ENCODE results near the gene WDR45B. TPM values are rescaled to one million over a fixed set of nuclear protein-coding genes. Genes with fewer than 3 reads are reported as not detected.
A peak's percentile ranks its signal among the peaks of the same experiment; 100 is the strongest.

The WDR45B gene
- total and polyA plus RNA-seq, 5 experiments from 2014 or later, result 22.5 to 75.0 (median 32.6) TPM

DNA sequence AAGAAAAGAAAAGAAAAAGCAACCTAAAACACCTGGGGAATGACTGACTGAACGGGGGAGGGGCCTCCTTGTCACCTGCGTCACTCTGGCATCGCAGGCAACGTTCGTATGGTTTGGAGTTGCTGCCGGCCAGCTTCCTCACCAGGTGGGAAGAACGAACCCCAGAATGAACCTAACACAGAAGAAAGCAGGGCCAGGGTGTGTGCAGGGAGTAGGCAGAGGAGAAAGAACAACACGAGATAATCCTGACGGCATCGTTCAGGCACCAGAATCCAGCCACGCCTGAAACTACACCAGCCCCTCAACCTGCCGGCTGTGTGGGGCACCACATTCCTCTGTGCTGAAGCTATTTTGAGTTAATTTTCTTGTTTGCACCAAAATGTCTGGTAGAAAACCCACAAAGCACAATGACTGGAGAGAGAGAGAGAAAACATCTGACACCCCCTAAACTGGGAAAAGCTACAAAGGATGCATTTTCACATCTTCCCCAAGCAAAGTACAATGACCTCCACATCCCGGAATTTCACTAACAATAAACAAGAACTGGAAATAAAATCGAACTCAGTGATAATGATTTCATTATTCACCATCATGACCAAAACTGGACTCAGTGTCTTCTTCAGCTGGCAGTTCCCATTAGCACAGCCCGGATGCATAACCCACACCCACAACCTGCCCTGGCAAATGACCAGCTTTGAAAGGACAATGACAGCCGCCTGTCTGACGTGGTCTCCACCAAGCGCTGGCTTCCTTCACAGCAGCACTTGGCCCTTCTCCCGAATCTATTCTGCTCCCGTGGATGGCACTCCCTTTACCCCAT, 26.6 kb upstream of the WDR45B start:
- Mint-ChIP-seq H3K36me3 (peaks cover 0 to 2% (median 0%) of the 10 kb centered on the region in 3 donors), H3K27ac (no peak overlapping the region), H3K4me1 (peaks cover 0 to 8% (median 5%) of the 10 kb centered on the region in 4 donors), H3K9me3 (peaks cover 0 to 2% (median 0%) of the 10 kb centered on the region in 9 donors), H3K4me3 (no peak overlapping the region), H3K27me3 (no peaks in the 10 kb centered on the region)
- POLR2A ChIA-PET, result no interaction called here
- no peak for DNase-seq
- no peak for ATAC-seq

DNA sequence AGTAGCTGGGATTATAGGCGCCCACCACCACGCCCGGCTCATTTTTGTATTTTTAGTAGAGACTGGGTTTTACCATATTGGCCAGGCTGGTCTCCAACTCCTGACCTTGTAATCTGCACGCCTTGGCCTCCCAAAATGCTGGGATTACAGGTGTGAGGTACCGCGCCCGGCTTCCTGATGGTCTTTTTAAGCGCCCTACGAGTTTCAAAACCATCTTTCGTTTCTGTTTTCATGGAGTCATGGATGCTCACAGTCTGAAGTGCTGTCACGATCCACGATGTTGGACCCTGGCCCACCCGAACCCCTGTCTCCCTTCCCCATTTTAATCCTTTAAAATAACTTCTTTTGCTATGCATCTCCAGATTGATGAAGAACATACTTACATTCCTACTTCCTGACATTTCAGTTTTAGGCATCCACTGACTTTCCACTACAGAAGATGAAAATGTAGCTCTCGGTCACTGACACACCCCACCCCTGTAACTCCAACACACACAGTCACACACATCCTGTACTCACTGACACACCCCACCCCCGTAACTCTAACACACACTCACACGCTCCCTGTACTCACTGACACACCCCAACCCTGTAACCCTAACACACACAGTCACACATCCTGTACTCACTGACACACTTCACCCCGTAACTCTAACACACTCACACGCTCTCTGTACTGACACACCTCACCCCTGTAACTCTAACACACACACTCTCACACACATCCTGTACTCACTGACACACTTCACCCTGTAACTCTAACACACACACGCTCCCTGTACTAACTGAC, 22.6 kb upstream of the WDR45B start:
- Mint-ChIP-seq H3K9me3 (no peaks in the 10 kb centered on the region), H3K27me3 (no peaks in the 10 kb centered on the region), H3K4me1 (peaks cover 5 to 14% (median 10%) of the 10 kb centered on the region in 4 donors), H3K4me3 (no peak overlapping the region), H3K36me3 (no peaks in the 10 kb centered on the region), H3K27ac (peak overlapping the region in 2 of 10 donors; percentile 7 to 16)
- no peak for DNase-seq
- POLR2A ChIA-PET, result interaction anchor here (0.7 kb wide), 1 partner anchor 101 kb away, joined by 4 read pairs; no protein-coding TSS in a partner anchor
- no peak for ATAC-seq

DNA sequence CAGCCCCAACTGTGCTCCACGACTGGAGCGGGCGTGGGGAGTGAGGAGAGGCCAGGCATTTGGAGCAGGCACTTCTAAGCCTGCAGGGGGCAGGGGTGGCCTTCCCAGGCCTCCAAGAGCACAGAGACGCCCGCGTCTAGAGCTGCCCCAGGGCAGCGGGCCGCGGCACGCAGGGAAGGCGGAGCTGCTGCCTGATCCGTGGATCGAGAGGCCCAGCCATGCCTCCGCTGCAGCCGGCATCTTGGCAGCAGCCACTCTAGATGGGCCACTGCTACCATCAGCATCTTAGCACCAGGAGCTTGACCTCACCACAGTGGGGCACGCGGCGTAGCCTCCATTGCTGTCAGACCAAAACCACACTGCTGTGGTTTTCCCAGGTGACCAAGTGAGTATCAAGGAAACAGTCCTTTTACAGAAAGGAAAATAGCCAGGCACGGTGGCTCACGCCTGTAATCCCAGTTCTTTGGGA, 20.4 kb upstream of the WDR45B start:
- H3K4me3 Mint-ChIP-seq, result peak overlapping the region in 6 of 10 donors; percentile 20 to 67 (median 37)
- H3K4me1 Mint-ChIP-seq, result peaks cover 5 to 14% (median 10%) of the 10 kb centered on the region in 4 donors
- H3K9me3 Mint-ChIP-seq, result no peaks in the 10 kb centered on the region
- POLR2A ChIA-PET, result interaction anchor here (0.6 kb wide), 1 partner anchor 13 kb away, joined by 3 read pairs; no protein-coding TSS in a partner anchor
- peak; percentile 88 to 99 for ATAC-seq
- H3K36me3 Mint-ChIP-seq, result no peaks in the 10 kb centered on the region
- H3K27me3 Mint-ChIP-seq, result no peaks in the 10 kb centered on the region
- peak in 7 of 10 donors; percentile 21 to 73 (median 34) for DNase-seq
- H3K27ac Mint-ChIP-seq, result peak overlapping the region in 3 of 10 donors; percentile 57 to 75 (median 61)

DNA sequence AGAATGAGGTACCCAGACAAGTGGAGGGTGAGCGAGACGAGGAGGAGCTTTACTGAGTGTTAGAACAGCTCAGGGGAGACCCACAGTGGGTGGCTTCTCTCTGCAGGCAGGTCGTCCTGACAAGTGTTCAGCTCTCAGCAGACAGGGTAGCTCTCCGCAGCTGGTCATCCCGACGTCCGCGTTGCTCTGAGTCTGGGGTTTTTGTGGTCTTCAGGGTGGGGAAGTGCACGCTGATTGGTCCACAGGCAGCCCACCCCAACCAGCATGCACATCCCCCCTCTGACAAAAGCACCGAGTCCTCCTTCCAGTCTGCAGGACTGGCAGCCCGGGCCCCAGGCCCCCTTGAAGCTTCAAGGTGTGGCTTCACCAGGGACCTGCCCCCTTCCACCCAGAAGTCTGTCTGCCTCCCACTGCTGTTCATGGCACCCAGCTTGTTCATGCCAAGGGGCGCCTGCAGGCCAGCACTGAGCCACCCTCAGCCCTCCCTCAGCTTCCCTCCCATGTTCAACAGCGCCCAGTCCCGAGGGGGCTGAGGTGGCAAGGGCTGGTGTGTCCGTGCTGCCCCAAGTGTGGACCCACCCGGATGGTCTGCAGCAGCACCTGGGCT, 19.9 kb upstream of the WDR45B start:
- H3K9me3 Mint-ChIP-seq, result no peaks in the 10 kb centered on the region
- no peak for DNase-seq
- POLR2A ChIA-PET, result interaction anchor here (0.6 kb wide), 1 partner anchor 13 kb away, joined by 3 read pairs; no protein-coding TSS in a partner anchor
- no peak for ATAC-seq
- no peaks in the 10 kb centered on the region for H3K27me3 Mint-ChIP-seq
- peaks cover 5 to 14% (median 10%) of the 10 kb centered on the region in 4 donors for H3K4me1 Mint-ChIP-seq
- no peak overlapping the region for H3K4me3 Mint-ChIP-seq
- no peaks in the 10 kb centered on the region for H3K36me3 Mint-ChIP-seq
- H3K27ac Mint-ChIP-seq, result peak overlapping the region in 2 of 10 donors; percentile 61 to 75

DNA sequence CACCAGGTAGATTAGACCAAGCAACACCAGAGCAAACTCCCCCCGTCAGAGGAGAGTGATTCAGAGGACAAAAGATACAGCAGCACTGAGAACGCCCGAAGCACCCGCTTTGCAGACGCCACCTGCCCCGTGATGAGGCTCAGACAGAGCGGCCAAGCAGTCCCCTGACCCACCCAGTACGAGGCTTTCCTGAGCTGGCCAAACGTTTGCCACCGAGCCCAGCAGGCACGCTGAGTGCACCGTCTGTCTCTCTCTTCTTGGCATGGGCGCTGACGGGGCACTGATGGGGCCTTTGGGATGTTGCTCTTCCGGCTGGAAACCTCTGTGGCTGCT, 19.4 kb upstream of the WDR45B start:
- ATAC-seq, result no peak

DNA sequence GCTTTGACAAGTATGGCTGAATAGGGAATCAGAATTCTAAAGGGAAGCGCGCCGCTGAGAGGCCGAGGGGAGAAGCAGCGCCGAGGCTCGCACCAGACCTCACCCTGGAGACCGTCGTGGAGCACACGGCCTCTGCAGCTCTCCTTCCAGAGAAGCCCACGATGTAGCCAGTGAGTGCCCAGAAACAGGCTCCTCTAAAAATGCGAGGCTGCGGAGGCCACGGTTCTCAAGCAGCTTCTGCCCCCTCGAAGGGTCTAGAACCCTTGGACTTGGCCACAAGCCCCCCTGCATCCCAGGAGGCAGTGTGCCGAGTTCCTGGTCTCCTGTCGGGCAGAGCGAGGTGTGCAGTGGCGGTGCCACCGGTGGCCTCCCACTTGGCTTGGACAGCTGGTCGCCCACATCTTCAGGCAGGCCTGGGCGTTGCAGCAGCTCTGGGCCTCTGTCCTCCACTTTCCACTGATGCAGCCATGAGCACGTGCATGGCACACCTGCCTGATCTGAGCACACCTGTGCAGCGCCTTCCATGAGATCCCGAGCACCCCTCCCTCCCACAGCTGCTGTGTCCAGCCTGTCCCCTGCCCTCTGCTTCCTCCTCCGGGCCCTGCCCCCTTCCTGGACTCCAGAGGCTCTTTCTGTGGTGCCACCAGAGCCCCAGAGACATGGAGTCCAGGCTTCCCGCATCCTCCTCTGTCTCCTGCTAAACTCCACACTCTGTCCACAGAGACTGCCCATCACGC, 18.9 kb upstream of the WDR45B start:
- peak overlapping the region in 2 of 10 donors; percentile 72 to 80 for H3K27ac Mint-ChIP-seq
- H3K4me3 Mint-ChIP-seq, result no peak overlapping the region
- DNase-seq (no peak), ATAC-seq (no peak)
- no peaks in the 10 kb centered on the region for H3K27me3 Mint-ChIP-seq
- POLR2A ChIA-PET, result no interaction called here
- H3K36me3 Mint-ChIP-seq, result no peaks in the 10 kb centered on the region
- peaks cover 5 to 14% (median 10%) of the 10 kb centered on the region in 4 donors for H3K4me1 Mint-ChIP-seq
- no peaks in the 10 kb centered on the region for H3K9me3 Mint-ChIP-seq

More for the DNA sequence above, 19.4 kb upstream of the WDR45B start:
- DNase-seq, result no peak
- H3K27me3 Mint-ChIP-seq, result no peaks in the 10 kb centered on the region
- H3K4me1 Mint-ChIP-seq, result peaks cover 5 to 14% (median 10%) of the 10 kb centered on the region in 4 donors
- no peaks in the 10 kb centered on the region for H3K36me3 Mint-ChIP-seq
- H3K4me3 Mint-ChIP-seq, result no peak overlapping the region
- peak overlapping the region in 2 of 10 donors; percentile 72 to 80 for H3K27ac Mint-ChIP-seq
- POLR2A ChIA-PET, result no interaction called here
- no peaks in the 10 kb centered on the region for H3K9me3 Mint-ChIP-seq

DNA sequence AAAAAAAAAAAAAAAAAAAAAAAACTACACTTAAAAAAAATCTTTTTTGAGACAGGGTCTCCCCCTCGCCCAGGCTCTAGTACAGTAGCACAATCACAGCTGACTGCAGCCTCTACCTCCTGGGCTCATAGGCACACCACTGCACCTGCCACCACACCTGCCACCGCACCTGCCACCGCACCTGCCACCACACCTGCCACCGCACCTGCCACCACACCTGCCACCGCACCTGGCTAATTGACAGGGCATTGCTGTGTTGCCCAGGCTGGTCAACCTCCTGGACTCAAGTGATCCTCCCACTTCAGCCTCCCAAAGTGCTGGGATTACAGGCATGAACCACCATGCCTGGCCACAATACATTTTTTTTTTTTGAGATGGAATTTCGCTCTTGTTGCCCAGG, 17.6 kb upstream of the WDR45B start:
- POLR2A ChIA-PET, result no interaction called here
- no peaks in the 10 kb centered on the region for H3K27me3 Mint-ChIP-seq

DNA sequence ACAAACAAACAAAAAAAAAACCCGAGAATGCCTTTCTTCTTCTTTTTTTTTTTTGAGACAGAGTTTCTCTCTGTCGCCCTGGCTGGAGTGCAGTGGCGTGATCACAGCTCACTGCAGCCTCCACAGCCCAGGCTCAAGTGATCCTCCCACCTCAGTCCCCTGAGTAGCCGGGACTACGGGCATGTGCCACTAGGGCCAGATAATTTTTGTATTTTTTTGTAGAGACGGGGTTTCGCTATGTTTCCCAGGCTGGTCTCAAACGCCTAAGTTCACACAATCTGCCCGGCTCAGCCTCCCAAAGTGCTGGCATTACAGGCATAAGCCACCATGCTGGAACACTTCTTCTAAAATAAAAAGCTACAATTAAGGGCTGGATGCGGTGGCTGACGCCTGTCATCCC, 17.0 kb upstream of the WDR45B start:
- Mint-ChIP-seq H3K4me3 (no peak overlapping the region), H3K27ac (no peak overlapping the region), H3K27me3 (no peaks in the 10 kb centered on the region), H3K36me3 (peaks cover 0 to 2% (median 0%) of the 10 kb centered on the region in 3 donors), H3K9me3 (no peaks in the 10 kb centered on the region), H3K4me1 (peaks cover 4 to 8% (median 6%) of the 10 kb centered on the region in 4 donors)
- POLR2A ChIA-PET, result no interaction called here
- no peak for ATAC-seq
- no peak for DNase-seq

More for the DNA sequence above, 17.6 kb upstream of the WDR45B start:
- no peaks in the 10 kb centered on the region for H3K9me3 Mint-ChIP-seq
- ATAC-seq (no peak), DNase-seq (no peak)
- no peak overlapping the region for H3K27ac Mint-ChIP-seq
- H3K4me3 Mint-ChIP-seq, result no peak overlapping the region
- peaks cover 0 to 2% (median 0%) of the 10 kb centered on the region in 3 donors for H3K36me3 Mint-ChIP-seq
- H3K4me1 Mint-ChIP-seq, result peaks cover 4 to 9% (median 6%) of the 10 kb centered on the region in 4 donors

DNA sequence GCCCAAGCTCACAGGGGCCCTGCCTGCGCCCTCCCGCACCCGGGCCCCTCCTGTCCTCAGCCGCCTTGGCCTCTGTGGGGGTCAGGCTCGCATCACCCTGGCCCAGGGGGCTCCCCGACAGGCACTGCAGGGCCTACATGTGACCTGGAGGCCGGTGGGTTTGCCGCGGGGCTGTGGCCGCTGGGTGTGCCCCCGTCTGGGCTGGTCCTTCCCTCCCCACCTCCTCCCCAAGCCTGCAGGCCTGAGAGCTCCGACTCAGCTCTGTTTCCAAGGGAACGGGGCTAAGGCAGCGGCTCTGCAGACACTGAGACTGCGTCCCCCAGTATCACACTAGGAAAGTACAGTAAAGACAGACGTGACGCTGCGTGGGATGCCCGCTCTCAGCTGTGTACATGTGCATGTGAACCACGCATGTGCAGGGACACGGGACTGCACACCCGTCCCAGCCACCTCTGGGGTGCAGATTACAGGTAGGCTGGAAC, 16.5 kb upstream of the WDR45B start:
- POLR2A ChIA-PET, result no interaction called here
- ATAC-seq (no peak), DNase-seq (no peak)
- Mint-ChIP-seq H3K27ac (no peak overlapping the region), H3K9me3 (no peaks in the 10 kb centered on the region), H3K36me3 (peaks cover 0 to 2% (median 0%) of the 10 kb centered on the region in 3 donors), H3K4me3 (no peak overlapping the region), H3K4me1 (peaks cover 4 to 8% (median 6%) of the 10 kb centered on the region in 4 donors), H3K27me3 (no peaks in the 10 kb centered on the region)

DNA sequence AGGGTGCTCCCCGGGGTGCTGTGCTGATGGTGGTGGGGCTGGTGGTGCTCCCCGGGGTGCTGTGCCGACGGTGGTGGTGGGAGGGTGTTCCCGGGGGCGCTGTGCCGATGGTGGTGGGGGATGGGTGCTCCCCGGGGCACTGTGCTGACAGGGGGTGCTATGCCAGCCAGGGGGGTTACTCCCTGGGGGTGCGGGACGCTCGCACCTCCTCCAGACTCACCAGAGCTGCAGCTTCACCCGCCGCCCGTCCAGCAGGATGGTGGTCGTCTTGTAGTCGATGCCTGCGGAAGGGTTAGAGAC, 16.0 kb upstream of the WDR45B start:
- Mint-ChIP-seq H3K4me1 (peaks cover 4 to 8% (median 6%) of the 10 kb centered on the region in 4 donors), H3K36me3 (peaks cover 0 to 2% (median 0%) of the 10 kb centered on the region in 3 donors), H3K4me3 (no peak overlapping the region), H3K27me3 (no peaks in the 10 kb centered on the region), H3K27ac (no peak overlapping the region), H3K9me3 (no peaks in the 10 kb centered on the region)
- POLR2A ChIA-PET, result no interaction called here
- ATAC-seq (no peak), DNase-seq (no peak)

DNA sequence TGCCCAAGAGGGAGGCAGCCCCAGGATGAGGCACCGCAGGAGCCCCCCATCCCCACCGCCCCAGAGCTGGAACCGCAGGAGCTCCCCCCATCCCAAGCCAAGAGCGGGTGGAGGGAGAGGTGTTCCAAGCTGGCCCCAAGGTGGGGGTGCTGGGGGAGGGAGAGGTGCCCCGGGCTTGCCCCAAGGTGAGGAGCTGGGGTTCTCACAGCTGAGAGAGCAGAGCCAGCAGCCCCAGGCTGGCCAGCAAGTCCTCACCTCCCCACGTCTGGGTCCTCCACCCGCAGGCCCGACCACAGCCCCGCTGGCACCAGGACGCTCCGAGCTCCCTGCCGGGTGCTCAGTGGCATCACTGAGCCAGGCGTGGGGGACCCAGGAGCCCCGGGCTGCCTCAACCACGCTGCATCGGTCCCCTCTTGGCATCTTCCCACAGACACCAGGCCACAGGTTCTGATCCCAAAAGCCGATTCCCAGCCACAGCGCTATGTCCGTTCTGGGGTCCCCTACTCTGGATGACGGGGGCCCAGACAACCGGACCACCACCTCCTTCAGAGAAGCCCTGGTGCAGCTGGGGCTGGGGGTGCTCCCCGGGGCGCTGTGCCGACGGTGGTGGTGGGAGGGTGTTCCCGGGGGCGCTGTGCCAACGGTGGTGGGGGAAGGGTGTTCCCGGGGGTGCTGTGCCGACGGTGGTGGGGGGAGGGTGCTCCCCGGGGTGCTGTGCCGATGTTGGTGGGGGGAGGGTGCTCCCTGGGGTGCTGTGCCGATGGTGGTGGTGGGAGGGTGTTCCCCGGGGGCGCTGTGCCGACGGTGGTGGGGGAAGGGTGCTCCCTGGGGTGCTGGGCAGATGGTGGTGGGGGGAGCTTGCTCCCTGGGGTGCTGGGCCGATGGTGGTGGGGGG, 15.4 kb upstream of the WDR45B start:
- POLR2A ChIA-PET, result no interaction called here
- ATAC-seq (no peak), DNase-seq (no peak)
- H3K36me3 Mint-ChIP-seq, result peaks cover 0 to 2% (median 0%) of the 10 kb centered on the region in 3 donors
- no peaks in the 10 kb centered on the region for H3K27me3 Mint-ChIP-seq
- no peak overlapping the region for H3K4me3 Mint-ChIP-seq
- no peaks in the 10 kb centered on the region for H3K9me3 Mint-ChIP-seq
- peaks cover 3 to 5% (median 4%) of the 10 kb centered on the region in 4 donors for H3K4me1 Mint-ChIP-seq
- no peak overlapping the region for H3K27ac Mint-ChIP-seq

Data from naive thymus-derived CD8-positive, alpha-beta T cell (primary cell).